ENCODE measurements around the gene PROZ.
"Not testable (repeated sequence)": the region's sequence is repeated elsewhere in the genome, so short reads cannot be mapped to it uniquely, and the experiment has no call there.

PROZ gene

DNA sequence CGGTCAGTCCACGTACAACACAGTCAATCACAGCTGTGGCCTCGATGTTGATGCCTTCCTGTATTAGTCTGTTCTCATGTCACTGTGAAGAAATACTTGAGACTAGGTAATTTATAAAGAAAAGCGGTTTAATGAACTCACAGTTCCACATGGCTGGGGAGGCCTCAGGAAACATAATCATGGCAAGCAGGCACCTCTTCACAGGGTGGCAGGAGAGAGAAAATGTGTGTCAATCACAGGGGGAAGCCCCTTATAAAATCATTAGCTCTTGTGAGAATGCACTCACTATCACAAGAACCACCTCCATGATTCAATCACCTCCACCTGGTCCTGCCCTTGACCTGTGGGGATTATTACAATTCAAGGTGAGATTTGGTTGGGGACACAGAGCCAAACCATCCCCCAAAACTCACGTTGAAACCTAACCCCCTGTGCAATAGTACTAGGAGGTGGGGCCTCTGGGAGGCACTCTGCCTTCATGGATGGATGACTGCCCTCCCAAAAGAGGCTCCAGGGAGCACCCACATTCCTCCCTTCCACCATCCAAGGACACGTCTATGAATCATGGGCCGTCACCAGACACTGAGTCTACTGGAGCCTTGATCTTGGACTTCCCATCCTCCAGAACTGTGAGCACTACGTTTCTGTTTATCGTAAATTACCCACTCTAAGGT is 2.3 kb upstream of the PROZ start:
- DNase-seq (ENCODE audit: low spot score) = no peak

DNA sequence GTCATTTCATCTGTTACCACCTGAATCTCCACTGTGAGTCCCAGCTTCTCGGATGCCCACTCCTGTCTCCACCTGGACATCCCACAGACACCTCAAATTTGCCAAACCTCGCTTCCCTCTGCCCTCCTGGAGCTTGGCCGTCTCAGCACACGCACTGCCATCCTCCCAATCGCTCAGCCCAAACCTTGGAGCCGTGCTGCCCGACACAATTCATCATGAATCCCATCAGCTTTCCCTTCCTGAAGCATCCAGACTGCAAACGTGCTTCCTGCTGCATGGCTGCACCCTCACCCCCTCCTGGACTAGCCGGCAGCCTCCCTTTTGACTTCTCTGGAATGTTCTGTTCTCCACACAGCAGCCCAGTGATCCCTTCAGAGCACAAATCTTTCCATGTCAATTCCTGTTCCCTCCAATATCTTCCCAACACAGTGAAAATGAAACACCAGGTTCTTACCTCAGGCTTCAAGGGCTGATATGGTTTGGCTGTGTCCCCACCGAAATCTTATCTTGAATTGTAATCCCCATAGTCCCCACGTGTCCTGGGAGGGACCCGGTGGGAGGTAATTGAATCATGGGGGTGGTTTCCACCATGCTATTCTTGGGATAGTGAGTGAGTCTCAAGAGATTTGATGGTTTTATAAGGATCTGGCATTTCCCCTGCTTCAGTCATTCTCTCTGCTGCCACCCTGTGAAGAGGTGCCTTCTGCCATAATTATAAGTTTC is 1.1 kb upstream of the PROZ start:
- no peak for DNase-seq (ENCODE audit: low spot score)

DNA sequence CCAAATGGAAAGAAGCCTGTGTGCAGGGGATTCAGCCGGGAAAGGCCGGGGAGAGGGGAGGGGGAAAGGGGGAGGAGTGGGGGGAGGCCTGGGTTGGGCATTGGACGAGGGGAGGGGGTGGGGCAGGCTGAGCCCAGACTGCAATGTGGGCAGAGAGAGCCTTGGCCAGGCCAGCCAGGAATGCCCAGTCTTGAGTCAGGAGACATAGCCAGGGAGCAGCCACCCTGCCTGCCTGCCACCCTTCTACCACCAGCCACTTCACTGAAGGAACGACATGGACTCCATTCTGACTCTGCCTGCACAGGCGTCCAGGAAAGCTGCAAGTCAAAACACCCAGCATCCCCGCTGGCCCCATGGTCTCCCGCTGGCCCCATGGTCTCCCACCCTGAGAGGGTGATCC is 498 bp downstream of the PROZ start:
- no peak for DNase-seq (ENCODE audit: low spot score)

DNA sequence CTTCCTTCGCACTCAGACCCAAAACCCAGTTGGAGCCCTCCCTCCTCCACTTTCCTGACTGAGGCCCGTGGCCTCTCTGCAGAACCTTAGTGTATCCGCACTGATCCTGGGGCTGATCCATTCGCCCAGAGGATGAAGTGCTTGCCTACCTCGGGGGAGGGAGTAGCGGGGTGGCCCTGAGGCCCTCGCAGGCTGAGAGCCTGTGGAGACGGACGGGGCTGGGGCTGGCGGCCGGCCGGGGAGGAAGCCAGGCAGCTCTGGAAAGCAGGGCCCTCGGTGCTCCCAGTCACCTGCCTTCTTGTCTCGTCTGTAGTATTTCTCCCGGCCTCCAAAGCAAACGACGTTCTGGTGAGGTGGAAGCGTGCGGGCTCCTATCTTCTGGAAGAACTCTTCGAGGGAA is 1.3 kb downstream of the PROZ start:
- DNase-seq (ENCODE audit: low spot score) = no peak

DNA sequence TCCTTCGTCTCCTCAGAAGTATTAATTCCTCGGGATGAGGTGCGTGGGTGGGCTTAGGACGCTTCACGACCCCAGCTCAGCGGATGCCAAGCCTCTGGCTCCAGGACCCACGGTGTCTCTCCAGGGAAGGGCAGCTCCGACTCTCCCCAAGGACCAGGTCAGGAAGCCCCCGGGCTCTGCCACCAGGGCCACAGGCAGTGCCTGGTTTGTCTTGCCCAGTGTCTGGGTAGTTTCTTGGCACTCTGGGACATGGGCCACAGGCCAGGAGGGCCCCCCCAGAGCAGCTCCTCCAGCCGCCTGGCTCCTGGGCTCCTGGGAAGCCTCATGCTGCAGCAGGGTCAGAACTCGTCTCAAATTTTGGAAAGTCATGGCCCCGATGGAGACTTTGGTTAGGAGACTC is 2.5 kb downstream of the PROZ start:
- DNase-seq (ENCODE audit: low spot score) = no peak

DNA sequence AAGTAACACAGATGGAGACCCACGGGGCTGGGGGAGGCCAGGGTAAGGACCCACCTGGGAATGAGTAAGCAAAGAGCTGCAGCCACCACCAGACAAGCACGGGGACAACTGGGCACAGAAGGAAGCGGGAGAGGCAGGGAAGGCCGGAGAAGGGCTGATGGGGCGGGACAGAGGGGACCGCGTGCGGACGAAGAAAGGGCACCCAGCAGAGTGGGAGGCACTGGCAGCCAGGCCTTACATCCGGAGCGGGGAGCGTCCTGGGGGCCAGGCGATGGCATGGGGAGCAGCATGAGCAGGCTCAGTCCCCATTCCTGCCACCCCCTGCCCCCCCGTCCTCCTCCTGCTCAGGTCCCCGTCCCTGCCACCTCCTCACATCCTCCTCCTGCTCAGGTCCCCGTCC is 3.0 kb downstream of the PROZ start:
- DNase-seq (ENCODE audit: low spot score) = no peak

DNA sequence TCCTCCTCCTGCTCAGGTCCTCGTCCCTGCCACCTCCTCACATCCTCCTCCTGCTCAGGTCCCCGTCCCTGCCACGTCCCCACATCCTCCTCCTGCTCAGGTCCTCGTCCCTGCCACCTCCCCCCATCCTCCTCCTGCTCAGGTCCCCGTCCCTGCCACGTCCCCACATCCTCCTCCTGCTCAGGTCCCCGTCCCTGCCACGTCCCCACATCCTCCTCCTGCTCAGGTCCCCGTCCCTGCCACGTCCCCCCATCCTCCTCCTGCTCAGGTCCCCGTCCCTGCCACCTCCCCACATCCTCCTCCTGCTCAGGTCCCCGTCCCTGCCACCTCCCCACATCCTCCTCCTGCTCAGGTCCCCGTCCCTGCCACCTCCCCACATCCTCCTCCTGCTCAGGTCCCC is 3.5 kb downstream of the PROZ start:
- not testable (repeated sequence) for DNase-seq (ENCODE audit: low spot score)

DNA sequence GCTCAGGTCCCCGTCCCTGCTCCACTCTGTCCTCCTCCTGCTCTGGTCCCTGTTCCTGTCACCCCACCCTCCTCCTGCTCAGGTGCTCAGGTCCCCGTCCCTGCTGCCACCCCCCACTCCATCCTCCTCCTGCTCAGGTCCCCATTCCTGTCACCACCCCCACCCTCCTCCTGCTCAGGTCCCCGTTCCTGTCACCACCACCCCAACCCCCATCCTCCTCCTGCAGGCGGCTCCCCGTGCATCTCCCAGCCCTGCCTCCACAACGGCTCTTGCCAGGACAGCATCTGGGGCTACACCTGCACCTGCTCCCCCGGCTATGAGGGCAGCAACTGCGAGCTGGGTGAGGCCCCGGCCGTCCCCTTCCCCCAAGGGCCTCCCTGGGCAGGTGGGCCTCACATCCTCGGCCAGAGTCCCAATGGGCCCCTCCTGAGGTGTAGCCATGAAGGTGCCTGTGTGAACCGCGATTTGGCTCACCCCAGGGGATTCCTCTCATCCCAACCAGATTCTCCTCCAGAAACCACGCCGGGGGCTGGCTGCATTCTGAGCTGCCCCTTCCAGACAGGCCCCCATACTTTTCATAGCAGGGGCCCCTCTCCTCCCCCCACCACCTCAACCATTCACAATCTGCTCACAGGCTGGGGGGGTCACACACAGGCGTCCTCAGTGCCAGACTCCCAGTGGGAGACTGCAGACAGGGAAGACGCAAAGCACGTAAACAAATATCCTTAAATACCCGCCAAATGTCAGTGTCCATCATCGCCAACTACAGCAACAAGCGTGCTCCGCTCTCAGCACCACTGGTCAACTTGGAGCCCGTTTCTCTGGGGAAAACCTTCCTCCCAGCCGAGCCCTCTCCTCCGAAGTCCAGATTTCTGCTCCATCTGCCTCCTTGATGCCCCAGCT is 4.6 kb downstream of the PROZ start:
- no peak for DNase-seq (ENCODE audit: low spot score)

DNA sequence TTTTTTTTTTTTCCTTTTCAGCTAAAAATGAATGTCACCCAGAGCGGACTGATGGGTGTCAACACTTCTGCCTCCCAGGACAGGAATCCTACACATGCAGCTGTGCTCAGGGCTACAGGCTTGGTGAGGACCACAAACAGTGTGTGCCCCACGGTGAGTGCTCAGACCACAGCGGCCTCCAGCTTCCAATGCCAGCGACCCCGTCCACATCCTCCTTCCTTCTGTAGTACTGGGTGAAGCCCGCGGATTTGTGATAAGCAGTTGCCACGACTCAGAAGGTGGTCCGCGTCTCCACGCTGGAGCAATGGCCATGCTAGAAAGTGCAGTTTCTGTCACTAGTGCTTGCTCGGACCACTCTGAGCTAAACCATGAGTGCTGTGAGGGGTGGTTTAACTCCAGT is 6.0 kb downstream of the PROZ start:
- no peak for DNase-seq (ENCODE audit: low spot score)

DNA sequence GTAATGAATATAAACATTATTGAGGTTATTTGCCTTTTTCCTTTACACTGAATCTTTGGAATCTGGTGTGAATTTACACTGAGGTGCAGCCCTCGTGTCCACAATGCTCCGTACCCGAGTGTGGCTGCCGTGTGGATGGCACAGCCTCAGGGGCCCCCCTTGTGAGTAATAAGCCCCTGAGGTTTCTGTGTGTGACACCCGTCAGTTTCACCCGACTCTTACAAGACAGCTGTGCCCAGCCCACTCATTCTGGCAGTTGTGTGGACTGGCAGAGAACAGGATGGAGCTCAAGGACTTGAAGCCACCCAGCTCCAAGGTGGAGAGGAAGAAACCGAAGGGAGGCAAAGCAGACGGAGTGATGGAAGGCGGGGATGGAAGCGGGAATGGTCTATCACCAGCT is 7.8 kb downstream of the PROZ start:
- no peak for DNase-seq (ENCODE audit: low spot score)

DNA sequence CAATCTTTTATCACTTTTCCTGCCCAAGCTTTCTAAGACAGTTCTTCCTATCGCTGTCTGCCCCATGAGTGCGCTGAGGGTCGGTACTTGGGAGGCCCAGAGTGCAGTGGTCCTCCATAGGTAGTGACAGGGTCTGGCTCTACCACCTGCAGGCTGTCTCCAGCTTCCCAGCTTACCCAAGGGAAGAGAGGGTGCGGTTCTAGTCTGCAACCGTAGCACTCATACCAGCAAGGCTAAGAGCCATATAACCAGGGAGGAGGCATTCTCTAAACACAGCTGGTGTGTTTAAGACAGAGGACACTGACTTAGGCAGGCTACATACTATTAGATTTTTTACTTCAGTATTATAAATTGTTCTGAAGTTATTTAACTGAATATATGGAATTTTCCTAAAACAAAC is 8.2 kb downstream of the PROZ start:
- DNase-seq (ENCODE audit: low spot score) = no peak

DNA sequence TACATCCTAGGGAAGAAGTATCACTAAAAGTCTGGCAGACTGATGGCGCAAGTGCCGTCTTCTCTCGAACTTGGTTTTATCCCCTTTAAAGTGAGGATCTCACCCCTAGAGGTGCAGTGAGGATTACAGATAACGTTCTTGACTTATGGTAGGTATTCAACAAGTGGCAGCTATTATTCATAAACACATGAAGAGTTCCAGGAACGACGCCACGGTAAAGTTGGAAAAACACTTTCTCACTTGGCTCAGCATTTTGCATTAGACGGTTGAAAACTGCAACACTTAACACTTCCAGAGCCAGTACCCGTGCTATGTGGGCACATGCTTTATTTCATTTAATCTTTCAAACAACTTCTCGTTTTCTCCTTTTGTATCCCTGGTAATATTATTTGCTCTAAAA is 8.7 kb downstream of the PROZ start:
- DNase-seq (ENCODE audit: low spot score) = no peak

DNA sequence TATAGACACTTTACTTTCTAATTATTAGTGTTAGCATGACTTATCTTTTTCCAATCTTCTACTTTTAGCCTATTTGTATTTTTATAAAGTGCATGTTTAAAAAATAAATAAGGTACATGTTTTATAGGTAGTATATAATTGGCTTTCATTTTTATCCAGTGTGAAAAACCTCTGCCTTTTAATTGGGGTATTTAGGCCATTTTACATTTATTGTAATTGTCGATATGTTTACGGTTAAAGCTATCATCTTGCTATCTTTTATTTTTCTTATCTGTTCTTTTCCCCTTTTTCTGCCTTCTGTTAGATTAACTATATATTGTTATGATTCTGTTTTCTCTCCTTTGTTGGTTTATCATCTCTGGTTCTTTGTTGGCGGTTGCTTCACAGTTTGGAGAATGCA is 9.1 kb downstream of the PROZ start:
- DNase-seq (ENCODE audit: low spot score) = no peak

DNA sequence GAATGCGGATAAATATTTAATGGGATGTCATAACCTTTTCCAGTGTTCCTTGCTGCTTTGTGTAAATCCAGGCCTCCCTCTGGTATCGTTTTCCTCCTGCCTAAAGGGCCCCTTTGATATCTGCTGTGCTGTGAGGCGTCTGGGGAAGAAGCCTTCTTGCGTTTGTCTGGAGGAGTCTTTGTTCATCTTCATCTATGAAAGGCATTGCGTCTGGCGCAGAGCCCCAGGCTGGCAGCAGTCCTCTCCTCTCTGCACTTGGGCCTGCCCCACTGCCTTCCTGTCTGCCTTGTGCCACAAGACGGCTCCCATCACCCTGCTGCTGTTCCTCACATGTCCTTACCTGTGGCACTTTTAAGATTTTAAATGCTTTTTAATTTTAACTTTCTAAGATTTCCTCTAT is 9.8 kb downstream of the PROZ start:
- DNase-seq (ENCODE audit: low spot score) = no peak

DNA sequence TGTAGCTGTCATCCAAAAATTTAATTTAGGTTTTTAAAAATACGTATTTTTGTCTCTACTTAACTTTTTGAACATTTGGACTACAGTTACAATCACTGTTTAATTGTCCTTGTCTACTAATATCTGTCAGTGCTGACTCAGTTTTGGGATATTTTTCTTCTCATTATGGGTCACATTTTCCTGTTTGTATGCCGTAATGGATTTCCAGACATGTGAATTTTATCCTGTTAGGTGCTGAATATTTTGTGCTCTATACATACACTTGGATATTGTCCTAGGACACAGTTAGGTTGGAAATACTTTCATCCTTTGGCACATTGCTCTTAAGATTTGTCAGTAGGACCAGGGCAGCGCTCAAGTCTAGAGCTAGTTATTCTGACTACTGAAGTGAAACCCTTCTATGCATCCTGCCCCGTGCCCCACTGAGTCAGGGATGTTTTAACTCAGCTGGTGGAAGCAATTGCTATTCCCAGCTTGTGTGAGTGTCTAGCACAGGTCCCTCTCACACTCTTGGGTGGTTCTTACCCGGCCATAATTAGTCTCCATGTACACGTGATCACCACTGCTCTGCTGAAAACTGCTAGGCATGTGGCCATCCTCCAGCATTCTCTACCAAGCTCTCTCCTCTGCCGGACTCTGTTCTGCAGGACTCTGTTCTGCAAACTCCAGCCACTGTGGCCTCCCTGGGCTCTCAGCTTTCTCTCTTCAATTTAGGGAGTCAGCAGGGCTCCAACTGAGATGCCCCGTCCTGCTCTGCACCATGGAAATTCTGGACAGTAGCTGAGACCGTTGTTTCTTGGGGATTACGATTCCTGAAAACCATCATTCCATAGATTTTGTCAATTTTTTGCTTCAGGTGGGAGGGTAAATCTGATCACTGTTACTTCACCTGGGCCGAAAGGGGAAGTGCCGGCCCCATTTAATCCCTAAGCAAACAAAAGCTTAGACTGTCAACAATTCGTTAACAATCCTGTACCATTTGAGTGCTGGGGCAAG is 11.1 kb downstream of the PROZ start:
- DNase-seq (ENCODE audit: low spot score) = no peak

DNA sequence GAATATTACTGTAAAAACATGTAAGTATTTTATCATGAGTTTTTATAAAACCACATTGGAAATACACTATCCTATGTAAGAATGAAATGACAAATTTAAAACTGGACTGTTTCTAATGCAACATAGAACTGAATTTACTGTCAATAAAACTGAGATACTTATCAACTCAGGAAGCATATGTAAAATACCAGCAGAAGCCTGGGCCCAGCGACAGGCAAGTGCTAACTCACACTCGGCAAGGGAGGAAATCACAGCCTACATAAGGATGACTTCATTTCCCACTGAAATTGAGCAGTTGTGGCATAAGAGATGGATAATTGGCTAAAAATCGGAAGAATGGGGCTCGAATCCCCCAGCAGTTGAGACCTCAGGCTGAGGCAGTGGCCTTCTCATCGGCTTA is 12.1 kb downstream of the PROZ start:
- DNase-seq (ENCODE audit: low spot score) = no peak

DNA sequence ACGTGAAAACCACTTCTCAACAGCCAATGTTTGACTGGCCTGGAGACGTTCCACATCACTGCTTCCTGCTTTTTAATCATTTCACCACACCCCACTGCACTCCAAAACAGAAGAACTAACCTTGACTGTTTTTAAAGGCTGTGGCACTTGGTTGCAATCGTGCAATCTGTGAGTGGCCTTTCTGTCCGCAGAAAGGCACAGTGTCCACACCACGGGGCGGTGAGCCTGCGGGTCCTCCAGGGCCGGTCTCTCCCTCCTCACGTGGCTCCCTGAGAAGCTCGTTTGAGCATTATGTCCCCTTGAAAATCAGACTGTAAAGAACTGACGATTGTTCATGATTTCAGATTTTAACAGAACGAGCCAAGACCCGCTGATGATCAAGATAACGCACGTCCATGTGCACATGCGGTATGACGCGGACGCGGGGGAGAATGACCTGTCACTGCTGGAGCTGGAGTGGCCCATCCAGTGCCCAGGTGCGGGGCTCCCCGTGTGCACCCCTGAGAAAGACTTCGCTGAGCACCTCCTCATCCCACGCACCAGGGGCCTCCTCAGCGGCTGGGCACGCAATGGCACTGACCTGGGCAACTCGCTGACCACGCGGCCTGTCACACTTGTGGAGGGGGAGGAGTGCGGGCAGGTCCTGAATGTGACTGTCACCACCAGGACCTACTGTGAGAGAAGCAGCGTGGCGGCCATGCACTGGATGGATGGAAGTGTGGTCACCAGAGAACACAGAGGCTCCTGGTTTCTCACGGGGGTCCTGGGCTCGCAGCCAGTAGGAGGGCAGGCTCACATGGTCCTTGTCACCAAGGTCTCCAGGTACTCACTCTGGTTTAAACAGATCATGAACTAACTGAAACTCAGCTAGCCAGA is 13.0 kb downstream of the PROZ start:
- no peak for DNase-seq (ENCODE audit: low spot score)

DNA sequence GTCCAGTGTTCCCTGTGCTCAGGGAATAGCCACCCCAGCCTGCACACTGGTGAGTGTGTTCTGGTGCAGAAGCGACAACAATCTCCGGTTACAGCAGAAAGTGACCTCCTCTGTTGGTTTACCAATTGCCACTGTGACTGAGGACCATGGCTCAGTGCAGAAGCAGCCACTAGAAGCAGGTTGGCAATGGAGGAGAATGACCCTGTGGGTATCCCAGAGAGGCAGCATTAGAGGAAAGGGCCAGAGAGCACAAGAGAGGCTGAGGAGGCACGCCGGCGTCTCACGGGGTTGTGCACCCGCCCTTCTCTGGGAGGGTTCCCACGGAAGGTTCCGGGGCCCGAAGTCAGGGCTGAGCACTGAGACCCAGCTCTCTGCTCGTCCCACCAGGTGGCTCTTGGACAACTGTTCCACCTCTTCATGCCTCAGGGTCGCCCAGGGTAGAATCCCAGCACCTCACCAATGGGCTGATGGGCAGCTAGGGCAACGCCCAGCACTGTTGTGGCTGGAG is 14.0 kb downstream of the PROZ start:
- DNase-seq (ENCODE audit: low spot score) = no peak

DNA sequence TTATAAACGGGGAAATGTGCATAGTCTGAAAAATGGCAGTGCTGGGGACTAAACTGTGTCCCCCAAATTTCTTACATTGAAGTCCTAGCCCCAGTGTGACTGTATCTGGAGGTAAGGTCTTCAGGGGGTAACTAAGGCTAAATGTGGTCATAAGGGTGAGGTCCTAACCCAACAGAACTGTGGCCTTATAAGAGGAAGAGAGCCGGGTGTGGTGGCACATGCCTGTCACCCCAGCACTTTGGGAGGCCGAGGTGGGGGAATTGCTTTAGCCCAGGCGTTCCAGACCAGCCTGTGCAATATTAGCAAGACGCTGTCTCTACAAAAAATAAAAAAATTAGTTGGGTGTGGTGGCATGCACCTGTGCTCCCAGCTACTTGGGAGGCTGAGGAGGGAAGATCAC is 17.8 kb downstream of the PROZ start:
- no peak for DNase-seq (ENCODE audit: low spot score)

DNA sequence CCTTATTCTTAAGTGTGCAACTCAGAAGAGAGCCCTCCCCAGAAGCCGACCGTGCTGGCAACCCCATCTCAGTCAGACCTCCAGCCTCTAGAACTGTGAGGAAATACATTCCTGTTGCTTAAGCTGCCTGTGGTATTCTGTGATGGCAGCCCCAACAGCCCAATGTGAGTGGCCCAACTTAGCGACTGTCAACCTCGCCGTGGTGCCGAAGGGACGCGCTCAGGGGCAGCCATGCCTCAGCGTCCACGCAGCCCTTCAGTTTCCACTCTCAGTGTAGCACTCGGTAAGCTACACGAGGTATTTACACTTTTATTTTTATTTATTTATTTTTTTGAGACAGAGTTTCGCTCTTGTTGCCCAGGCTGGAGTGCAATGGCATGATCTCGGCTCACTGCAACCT is 18.4 kb downstream of the PROZ start:
- no peak for DNase-seq (ENCODE audit: low spot score)
